Muscle layer of colon (tissue), 2 donors: ENCODE data around the gene ST6GAL1.
"Not testable (repeated sequence)": the region's sequence is repeated elsewhere in the genome, so short reads cannot be mapped to it uniquely, and the experiment has no call there.

Source experiments
- H3K27ac ChIP-seq: one replicate; pipeline ENCODE4 v1.7.0; 2013; ENCODE audit warnings: low read depth, mild to moderate bottlenecking, low read length, moderate library complexity
- H3K27me3 ChIP-seq, 2 donors: one replicate each; pipeline ENCODE4 v1.7.0; 2013; ENCODE audit warnings: low read length in 2 of 2, mild to moderate bottlenecking in 2 of 2; ENCODE audit not compliant: insufficient read depth in 2 of 2, control insufficient read depth in 1 of 2
- H3K36me3 ChIP-seq: one replicate; pipeline ENCODE4 v1.7.0; 2013; ENCODE audit warnings: mild to moderate bottlenecking, low read length; ENCODE audit not compliant: insufficient read depth
- H3K4me1 ChIP-seq: one replicate; pipeline ENCODE4 v1.7.0; 2013; ENCODE audit warnings: mild to moderate bottlenecking, low read length; ENCODE audit not compliant: insufficient read depth
- H3K4me3 ChIP-seq, 2 donors: one replicate each; pipeline ENCODE4 v1.7.0; 2013; ENCODE audit warnings: low read length in 2 of 2, low read depth in 1 of 2, mild to moderate bottlenecking in 1 of 2, moderate library complexity in 1 of 2
- H3K9ac ChIP-seq: one replicate; pipeline ENCODE4 v1.7.0; 2013; ENCODE audit warnings: low read length
- H3K9me3 ChIP-seq: one replicate; pipeline ENCODE4 v1.7.0; 2013; ENCODE audit warnings: mild to moderate bottlenecking, low read length
- donor health status: abdominal sarcoma.
- donor health status: Adenocarcinoma of cecum.

Gene ST6GAL1

DNA sequence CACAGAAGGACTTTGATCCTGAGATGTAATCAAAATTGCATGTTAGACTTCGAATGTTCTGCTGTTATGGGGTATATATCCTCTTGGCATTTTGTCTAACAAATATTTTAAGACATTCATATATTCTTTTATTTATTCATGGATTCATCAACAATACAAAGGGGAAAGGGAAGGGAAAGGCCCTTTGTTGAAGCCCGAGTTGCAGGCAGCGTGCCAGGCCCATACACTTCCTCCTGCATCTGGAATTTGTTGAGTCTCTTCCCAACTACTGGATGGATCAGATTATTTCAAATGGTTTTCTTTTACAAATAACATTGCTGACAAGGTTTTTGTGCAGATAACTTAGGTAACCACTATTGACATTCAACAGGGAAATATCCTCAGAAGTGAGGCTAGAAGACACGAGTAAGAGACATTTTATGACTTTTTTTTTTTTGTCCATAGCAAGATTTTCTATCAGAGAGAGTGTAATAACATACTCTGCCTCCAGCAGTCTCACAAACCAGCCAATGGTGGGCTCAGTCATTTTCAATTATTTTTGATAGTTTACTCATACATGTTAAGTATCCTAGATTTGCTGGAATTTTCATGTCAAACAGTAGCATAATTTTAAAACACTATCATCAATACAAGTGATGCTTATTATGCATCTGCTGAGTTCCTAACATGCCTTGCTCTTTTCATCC is 114.7 kb downstream of the ST6GAL1 start:
- H3K27ac ChIP-seq, result no peak overlapping the region
- no peaks in the 10 kb centered on the region for H3K27me3 ChIP-seq
- no peak overlapping the region for H3K9ac ChIP-seq
- no peaks in the 10 kb centered on the region for H3K4me1 ChIP-seq
- no peaks in the 10 kb centered on the region for H3K36me3 ChIP-seq
- no peaks in the 10 kb centered on the region for H3K9me3 ChIP-seq
- H3K4me3 ChIP-seq, result no peak overlapping the region

DNA sequence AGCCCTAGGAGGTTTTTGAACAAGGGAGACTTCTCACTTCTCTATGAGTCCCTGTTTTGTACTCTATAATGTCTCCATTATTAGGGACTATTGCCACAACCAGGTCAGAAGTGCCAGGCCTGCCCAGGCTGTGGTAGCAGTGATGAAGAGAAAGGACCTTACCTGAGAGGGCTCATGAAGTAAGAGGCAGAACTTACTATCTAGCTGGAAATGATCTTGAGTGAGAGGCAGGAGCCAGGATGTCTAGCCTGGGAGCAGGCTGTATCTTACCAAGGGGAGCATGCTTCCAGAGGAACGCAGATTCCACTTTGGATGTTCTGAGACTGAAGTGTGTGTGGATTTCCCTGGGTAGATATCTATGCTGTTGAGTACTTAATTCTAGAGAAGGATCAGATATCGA is 115.7 kb downstream of the ST6GAL1 start:
- no peak overlapping the region for H3K4me3 ChIP-seq
- H3K9me3 ChIP-seq, result no peaks in the 10 kb centered on the region
- no peaks in the 10 kb centered on the region for H3K36me3 ChIP-seq
- H3K27me3 ChIP-seq, result no peaks in the 10 kb centered on the region
- no peak overlapping the region for H3K9ac ChIP-seq
- H3K27ac ChIP-seq, result no peak overlapping the region
- no peaks in the 10 kb centered on the region for H3K4me1 ChIP-seq

DNA sequence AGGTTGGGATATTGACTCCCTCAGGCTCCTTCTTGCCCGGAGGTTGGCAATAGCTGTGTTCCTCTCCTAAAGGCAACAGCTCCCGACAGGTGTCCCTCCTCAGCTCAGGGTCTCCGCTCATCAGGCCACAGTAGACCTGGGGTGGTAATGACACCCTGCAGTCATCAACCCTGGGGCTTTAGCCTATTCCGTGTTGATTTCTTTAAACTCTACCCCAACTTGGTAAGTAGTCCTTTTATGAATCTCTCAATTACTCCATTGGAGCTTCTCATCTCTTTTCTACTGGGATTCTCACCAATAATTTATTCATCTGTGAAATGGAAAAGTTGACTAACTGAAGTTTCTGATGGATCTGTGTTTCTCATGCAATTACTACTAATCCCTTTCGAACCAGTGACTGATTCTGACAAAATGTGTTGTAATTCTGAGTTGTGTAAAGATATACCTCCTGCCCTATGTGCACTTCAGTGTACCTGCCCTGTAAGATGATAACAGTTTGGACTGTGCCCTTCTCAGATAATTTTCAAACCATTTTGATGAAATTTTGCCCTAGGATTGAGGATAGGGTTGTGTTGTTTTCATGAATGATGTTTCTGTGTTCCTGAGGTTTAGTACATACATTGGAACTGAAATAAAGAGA is 119.3 kb downstream of the ST6GAL1 start:
- no peak overlapping the region for H3K9ac ChIP-seq
- H3K36me3 ChIP-seq, result no peaks in the 10 kb centered on the region
- H3K4me1 ChIP-seq, result no peaks in the 10 kb centered on the region
- no peak overlapping the region for H3K27ac ChIP-seq
- H3K27me3 ChIP-seq, result no peaks in the 10 kb centered on the region
- no peaks in the 10 kb centered on the region for H3K9me3 ChIP-seq
- H3K4me3 ChIP-seq, result no peak overlapping the region

DNA sequence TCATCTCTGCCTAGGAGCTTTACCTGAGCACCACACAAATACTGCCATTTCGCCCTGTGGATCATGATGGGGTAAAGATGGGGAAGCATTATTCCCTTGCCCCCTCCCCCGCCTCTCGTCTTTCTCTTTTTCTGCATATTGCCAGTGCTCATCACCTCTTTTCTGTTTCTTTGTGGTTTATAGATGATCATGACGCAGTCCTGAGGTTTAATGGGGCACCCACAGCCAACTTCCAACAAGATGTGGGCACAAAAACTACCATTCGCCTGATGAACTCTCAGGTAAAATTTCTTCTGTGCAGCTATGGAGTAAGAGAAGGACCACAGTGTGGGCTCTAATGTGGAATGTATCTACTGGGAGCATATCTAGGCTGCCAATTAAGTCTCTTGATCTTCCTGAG is 120.7 kb downstream of the ST6GAL1 start:
- H3K9me3 ChIP-seq, result no peaks in the 10 kb centered on the region
- no peak overlapping the region for H3K9ac ChIP-seq
- H3K4me3 ChIP-seq, result no peak overlapping the region
- no peaks in the 10 kb centered on the region for H3K36me3 ChIP-seq
- no peak overlapping the region for H3K27ac ChIP-seq
- H3K27me3 ChIP-seq, result no peaks in the 10 kb centered on the region
- no peaks in the 10 kb centered on the region for H3K4me1 ChIP-seq

DNA sequence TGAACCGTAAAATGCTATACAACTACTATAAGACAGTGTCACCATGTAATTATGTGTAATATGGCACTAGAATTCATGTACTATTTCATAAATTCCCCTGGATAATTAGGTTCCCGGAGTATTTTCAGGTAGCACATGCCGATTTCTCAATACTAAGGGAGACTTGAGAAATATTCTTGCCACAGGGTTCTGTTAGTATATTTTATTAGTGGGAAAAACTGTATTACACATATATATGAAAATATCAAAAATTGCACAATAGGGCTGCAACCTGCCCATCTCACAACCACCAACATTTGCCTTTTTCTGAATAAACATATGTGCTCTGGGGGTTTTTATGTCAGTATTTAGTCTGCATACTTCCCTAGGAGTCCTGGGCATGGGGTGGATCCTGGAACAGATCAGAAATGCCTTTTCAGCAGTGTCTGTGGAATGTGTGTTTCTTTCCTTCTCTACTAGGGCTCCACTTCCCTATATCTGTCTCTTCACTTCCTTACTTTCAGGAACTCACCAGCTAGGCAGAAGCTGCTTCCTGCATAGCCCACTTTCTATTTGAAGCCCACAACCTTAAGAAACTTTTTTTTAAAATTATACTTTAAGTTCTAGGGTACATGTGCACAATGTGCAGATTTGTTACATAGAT is 121.5 kb downstream of the ST6GAL1 start:
- Histone ChIP-seq H3K27ac (no peak overlapping the region), H3K9ac (no peak overlapping the region), H3K4me1 (no peaks in the 10 kb centered on the region), H3K9me3 (no peaks in the 10 kb centered on the region), H3K36me3 (no peaks in the 10 kb centered on the region), H3K27me3 (no peaks in the 10 kb centered on the region), H3K4me3 (no peak overlapping the region)

DNA sequence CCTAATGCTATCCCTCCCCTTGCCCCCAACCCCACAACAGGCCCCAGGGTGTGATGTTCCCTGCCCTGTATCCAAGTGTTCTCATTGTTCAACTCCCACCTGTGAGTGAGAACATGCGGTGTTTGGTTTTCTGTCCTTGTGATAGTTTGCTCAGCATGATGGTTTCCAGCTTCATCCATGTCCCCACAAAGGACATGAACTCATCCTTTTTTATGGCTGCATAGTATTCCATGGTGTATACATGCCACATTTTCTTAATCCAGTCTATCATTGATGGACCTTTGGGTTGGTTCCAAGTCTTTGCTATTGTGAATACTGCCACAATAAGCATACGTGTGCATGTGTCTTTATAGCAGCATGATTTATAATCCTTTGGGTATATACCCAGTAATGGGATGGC is 122.1 kb downstream of the ST6GAL1 start:
- H3K4me1 ChIP-seq, H3K9ac ChIP-seq, H3K36me3 ChIP-seq, H3K4me3 ChIP-seq, H3K27ac ChIP-seq, H3K9me3 ChIP-seq, H3K27me3 ChIP-seq: not testable (repeated sequence)

DNA sequence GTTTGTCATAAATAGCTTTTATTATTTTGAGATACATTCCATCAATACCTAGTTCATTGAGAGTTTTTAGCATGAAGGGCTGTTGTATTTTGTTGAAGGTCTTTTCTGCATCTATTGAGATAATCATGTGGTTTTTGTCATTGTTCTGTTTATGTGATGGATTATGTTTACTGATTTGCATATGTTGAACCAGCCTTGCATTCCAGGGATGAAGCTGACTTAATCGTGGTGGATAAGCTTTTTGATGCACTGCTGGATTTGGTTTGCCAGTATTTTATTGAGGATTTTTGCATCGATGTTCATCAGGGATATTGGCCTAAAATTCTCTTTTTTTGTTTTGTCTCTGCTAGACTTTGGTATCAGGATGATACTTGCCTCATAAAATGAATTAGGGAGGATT is 124.1 kb downstream of the ST6GAL1 start:
- H3K9ac ChIP-seq, H3K9me3 ChIP-seq, H3K36me3 ChIP-seq, H3K27me3 ChIP-seq, H3K4me3 ChIP-seq, H3K27ac ChIP-seq, H3K4me1 ChIP-seq: not testable (repeated sequence)

DNA sequence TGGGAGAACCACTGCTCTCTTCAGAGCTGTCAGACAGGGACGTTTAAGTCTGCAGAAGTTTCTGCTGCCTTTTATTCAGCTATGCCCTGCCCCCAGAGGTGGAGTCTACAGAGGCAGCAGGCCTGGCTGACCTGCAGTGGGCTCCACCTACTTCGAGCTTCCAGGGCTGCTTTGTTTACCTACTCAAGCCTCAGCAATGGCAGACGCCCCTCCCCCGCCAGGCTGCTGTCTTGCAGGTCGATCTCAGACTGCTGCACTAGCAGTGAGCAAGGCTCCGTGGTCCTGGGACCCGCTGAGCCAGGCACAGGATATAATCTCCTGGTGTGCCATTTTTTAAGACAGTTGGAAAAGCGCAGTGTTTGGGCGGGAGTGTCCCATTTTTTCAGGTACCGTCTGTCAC is 127.5 kb downstream of the ST6GAL1 start:
- H3K27ac ChIP-seq, H3K36me3 ChIP-seq, H3K4me3 ChIP-seq, H3K27me3 ChIP-seq, H3K9me3 ChIP-seq, H3K4me1 ChIP-seq, H3K9ac ChIP-seq: not testable (repeated sequence)

DNA sequence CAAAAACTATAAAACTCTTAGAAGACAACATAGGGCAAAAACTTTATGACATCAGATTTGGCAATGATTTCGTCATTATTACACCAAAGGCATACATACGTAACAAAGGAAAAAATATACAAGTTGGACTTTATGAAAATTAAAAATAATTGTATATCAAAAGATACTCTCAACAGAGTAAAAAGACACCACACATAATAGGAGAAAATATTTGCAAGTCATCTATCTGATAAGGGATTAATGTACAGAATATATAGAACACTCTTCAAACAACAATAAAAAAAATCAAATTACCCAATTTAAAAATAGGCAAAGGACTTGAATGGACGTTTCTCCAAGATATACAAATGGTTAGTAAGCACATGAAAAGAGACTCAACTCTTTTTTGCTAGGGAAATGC is 131.4 kb downstream of the ST6GAL1 start:
- H3K4me1 ChIP-seq, result no peaks in the 10 kb centered on the region
- H3K9me3 ChIP-seq, result no peaks in the 10 kb centered on the region
- H3K9ac ChIP-seq, result no peak overlapping the region
- H3K4me3 ChIP-seq, result no peak overlapping the region
- no peaks in the 10 kb centered on the region for H3K27me3 ChIP-seq
- H3K36me3 ChIP-seq, result no peaks in the 10 kb centered on the region
- no peak overlapping the region for H3K27ac ChIP-seq

DNA sequence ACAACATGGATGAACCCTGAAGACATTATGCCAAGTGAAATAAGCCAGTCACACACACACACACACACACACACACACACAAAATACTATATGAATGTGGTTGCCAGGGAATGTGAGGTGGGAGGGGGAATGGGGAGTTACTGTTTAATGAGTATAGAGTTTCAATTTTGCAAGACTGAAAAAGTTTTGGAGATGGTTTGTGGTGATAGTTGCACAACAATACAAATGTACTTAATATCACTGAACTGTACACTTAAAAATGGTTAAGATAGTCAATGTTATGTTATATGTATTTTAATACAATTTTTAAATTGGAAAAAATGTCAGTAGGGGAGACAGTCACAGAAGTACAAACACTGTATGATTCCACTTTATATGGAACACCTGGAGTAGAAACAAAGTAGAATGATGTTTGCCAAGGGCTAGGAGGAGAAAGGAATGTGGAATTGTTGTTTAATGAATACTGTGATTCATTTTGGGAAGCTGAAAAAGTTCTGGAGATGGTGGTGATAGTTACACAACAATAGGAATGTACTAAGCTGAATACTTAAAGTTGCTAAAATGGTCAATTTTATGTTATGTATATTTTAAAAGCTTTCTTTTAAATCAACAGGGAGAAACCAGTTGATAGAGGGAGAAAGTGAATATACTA is 132.3 kb downstream of the ST6GAL1 start:
- Histone ChIP-seq H3K9me3 (no peaks in the 10 kb centered on the region), H3K27me3 (no peaks in the 10 kb centered on the region), H3K36me3 (no peaks in the 10 kb centered on the region), H3K4me3 (no peak overlapping the region), H3K27ac (no peak overlapping the region), H3K9ac (no peak overlapping the region), H3K4me1 (no peaks in the 10 kb centered on the region)

DNA sequence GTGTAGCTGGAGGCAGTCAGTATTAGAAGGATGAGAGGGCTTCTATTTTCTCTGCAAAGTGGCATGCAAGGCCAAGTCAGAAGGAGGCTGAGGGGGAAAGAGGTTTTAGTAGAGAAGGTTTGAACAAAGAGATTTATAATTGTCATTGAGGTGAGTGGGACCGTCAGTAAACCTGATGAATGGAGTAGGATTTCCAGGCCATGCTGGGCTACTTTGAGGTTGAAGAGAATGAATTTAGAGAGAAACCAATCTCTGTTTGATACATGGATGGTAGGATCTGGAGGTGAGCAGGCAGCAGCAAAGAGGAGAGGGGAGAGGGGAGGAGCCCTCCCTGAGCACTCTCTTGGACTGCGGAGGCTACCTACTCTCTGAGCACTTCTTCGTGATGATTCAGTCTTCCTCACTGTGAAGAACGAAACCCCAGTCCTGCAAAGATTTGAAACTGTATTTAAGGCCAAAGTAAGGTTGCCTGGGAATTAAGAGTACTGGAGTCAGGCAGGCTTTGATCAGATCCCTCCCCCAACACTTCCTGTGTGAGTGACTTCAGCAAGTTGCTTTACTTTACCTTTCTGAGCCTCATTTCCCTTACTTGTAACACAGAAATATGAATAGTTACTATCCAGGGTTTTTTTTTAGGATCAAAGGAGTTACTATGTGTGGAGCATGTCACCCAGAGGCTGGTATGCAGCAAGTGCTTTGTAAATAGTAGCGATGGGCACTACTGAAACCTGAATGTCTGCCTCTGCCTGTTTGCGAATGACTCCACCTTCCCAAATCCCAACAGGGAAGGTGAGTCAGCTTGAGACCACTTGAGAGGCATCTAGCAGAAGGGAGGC is 133.2 kb downstream of the ST6GAL1 start:
- Histone ChIP-seq H3K4me3 (no peak overlapping the region), H3K36me3 (no peaks in the 10 kb centered on the region), H3K4me1 (no peaks in the 10 kb centered on the region), H3K9me3 (no peaks in the 10 kb centered on the region), H3K27me3 (no peaks in the 10 kb centered on the region), H3K27ac (no peak overlapping the region), H3K9ac (no peak overlapping the region)
